ENCODE results near the gene KRT37.
"Not testable (repeated sequence)": the region's sequence is repeated elsewhere in the genome, so short reads cannot be mapped to it uniquely, and the experiment has no call there.

The KRT37 gene

DNA sequence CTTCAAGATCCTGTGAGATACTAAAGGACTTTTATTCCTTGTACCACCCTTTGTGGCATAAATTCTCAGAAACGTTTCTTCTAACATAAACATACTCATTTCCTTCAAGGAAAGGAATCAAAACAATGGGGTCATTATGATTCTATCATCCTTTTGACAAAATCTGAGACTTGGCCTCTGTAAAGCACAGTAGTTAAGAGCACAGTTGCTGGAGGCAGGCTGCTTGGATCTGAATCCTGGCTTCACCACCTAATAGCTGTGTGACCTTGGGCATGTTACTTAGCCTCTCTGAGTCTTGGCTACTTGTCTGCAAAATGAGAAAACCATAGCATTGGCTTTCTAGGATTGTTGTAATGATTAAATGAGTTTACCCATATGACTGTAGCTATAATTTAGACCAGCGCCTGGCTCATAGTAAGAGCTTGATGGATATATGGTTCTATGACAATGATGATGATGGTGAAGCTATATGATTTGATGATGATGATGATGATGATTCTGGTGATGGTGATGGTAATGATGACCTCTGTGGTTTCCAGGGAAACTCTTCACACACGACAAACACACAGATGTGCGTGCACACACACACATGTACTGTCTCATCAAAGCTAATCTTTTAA, 20.9 kb downstream of the KRT37 start:
- DNase-seq: no peak

DNA sequence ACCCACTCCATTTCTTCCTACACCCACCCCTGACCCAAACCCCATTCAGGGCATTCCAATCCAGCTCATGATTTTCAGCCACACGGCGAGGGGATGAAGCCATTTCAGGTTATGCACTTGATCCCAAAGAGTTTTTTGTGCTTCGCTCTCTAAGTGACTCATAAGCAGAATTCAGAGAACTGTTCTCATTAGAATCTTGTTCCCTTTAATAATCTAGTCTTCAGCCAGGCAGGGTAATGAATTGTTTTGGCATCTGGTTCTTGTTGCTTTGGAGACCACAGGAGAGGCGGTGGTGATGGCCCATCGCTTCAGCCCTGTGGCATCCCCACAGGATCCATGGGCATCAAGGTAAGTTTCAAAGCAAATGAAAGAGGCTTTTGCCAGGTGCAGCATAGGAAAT, 22.2 kb downstream of the KRT37 start:
- DNase-seq: no peak

DNA sequence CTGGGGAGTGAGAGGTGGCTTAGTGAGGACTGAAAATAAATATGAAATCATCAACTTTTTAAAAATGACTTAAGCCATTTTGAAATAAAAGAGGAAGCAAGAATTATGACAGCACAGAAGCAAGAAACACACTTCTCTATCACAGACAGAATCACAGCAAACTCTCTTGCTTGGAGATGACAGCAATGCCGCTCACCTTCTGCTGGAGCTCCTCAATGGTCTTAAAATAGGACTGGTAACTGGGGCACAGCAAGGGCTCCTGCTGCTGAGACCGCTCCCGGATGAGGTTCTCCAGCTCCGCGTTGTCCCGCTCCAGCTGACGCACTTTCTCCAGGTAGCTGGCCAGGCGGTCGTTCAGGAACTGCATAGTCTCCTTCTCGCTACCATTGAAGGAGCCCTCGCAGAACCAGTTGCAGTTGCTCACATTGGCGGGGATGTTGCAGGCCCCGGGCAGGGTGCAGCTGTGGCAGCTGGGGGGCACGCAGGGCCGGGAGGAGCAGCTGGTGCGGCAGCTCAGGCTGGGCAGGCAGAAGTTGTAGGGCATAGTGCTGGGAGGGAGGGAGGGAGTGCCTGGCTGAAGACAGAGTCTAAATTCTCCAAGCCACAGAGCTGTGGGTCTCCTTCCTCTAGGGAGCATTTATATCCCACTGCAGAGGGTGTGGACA, 27.3 kb downstream of the KRT37 start, which contains the start of gene KRT31:
KRT31 (minus strand) TSS at position 613 of the 665 bp plus-strand sequence; CDS start at position 544, 69 bp downstream.
- no peak for DNase-seq

DNA sequence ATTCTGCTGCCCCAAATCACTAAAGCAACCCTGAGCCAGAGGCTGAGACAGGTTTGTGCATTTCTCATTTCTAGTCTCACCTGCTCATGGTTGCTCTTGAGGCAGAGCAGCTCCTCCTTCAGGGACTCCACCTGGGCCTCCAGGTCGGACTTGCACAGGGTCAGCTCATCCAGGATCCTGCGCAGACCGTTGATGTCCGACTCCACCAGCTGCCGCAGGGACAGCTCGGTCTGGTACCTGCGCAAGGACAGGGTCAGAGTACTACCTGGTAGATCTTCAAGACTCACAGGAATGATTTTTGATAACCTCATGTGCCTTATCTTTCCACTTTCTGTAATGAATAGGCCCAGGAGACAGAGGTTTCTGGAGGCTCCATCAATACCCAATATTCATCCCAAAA, 28.0 kb downstream of the KRT37 start:
- no peak for DNase-seq

DNA sequence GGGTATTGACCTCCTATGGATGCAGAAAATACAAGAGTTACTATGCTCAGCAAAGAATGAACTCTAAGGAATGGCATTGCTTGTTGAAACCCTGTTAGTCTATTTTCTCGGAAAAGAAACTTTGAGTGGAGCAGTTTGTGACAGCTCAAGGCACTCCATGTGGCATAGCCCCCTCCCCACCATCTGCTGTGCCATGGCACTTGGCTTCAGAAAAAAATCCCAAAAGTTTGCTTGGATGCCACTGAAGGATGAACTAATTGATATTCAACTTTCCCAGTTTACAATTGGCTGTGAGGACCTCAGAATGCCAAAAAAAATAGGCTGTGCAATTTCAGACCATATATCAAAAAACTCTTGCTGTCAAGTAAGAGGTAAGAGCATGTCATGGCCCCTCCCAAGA, 28.8 kb downstream of the KRT37 start:
- no peak for DNase-seq

DNA sequence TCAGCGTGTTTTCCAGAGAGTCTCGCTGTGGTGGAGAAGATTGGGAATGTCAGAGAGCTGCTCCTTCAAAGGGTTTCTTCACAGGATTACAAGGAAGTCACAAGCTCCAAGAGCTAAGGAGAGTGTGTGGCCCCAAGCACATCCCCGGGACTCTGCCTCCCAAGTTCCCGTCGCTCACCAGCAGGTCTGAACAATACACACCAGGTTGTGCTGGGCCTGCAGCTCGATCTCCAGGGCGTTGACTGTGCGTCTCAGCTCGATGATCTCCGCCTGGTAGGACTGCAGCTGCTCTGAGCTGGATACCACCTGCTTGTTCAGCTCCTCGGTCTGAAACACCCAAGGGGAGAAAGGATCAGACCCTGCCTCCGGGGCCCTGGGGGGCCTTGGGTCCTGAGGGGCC, 29.3 kb downstream of the KRT37 start:
- not testable (repeated sequence) for DNase-seq

DNA sequence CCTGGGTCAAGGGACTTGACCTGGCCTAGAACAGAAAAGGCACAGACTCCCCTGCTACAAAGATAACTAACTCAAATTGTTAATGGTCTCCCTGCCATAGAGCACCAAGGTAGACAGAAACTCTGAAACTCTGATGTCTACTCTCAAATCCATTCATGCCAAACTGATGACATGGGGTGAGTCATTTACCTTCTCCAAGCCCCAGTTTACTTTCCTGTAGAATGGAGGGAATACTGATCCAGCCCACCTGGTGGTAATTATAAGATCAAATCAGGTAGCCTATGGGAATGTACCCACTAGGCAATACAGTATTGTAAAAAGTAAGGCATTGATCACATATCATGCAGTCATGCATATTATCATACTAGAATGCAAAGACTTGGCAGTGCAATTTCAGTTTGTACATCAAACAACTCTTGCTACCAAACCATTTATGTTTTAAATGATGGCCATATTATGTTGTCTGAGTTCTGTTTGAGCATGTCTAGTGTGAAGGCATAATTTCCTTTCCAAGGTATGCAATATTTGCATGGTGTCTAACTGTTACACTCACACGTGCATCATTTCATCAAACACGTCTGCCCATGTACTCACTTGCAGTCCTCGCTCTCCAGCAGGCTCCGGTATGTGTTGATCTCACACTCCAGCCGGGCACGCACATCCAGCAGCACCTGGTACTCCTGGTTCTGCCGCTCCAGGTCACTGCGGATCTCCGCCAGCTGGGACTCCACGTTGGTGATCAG, 30.0 kb downstream of the KRT37 start:
- DNase-seq: no peak

DNA sequence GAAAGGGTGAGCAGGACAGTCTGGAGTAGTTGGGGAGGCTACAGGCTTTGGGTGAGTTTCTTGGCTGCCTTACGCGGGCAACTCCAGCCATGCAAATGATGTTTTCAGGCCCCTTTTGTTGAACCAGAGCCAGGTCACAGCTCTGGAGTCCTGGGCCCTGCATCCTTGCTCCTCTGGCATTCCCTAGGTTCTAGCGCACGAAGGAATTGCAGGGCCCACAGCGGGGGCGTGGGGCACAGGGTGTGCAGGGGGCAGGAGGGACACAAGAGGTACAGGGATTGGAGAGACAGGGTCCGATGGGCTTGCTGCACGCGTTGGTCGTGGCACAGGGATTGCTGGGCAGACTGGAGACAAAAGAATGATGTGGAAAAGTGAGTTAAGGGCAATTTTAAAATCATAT, 30.6 kb downstream of the KRT37 start:
- no peak for DNase-seq

DNA sequence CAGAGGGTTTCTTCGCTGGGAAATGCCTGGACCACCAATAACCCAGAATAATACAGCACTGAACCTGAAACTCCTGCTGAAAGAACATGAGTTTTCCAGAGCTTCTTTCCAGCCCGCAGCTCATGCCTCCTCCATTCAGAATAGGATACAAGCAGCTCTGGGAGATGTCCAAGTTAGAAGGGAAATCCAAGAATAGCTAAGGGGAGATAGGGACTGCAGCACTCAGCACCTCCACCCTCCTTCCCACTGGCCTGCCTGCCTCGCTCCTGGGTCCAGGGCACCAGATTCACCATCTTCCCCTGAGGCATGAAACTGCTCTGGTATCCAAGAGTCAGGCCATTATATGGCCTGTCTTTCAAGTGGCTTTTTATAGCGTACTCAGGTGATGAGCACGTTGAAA, 31.1 kb downstream of the KRT37 start:
- no peak for DNase-seq

DNA sequence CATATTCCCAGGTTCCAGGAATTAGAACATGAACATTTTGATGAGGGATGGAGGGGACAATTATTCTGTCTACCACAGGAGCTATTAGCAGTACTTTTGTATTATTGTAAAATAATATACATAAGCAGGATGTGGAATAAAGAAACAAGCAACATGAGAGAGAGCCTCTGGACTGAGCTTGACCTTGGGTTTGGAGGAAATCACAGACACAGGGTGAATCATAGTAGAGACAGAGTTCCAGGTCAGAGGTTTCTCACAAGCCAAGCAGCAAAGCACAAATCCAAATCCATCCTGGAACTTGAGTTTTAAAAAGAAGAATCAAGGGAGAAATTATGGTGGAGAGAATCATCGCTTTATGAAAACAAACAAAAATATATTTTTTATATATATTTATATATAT, 32.1 kb downstream of the KRT37 start:
- no peak for DNase-seq

DNA sequence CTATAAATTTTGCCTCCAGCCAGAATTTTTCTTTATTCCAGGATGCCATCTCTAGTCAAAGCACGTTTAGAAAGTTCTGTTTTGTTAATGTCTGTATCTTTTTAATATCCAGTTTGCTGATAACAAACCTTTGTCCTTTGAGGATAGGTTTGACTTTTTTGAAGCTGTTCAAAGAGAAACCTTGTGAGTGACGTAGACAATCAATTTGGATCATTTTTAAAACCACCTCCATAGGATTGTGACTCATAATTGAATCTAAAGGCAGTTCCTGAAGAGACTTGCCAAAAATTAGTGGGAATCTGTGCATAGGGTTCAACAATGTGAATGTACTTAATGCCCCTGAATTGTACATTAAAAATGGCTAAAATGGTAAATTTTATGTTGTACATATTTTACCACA, 32.9 kb downstream of the KRT37 start:
- no peak for DNase-seq

DNA sequence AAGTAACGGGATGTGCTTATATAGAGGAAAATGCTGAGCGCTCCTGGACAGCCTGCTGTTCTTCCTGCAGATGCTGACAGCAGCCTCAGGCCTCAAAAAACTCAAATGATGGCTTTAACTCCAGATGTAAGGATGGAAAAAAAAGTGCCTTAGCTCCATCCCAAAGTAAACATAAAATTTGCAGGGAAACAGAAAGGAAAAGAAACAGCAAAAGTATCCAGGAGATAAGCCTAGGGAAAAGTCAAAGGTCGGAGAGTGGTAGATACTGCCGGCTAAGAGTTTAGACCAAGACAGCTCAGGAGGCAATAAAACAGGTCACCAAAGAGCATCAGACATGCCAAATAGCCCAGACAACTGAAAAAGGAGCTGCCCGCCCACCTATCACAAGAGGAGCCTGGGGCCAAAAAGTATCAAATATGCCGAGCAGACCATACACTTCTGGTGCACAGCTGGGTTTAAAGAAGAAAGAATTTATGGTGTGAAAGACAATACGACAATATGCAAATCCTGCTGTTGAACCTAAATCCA, 33.9 kb downstream of the KRT37 start:
- DNase-seq: no peak

DNA sequence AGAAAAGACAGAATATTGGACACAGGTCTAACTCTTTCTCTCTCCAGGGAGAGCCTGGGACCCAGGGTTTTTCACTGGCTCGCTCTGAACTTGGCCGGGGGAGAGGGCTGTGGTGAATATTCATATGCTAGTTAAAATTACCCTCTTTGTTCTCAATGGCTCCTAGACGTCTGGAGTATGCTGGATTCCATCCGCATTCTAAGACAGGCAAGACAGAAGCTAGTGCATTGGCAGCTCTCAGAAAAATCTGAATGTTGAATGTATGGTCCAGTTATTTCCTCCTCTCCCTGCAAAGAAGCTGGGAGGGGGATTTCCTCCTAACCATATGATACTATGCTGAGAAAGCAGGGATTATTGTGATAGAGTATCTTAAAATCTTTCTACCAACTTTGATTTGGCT, 36.7 kb downstream of the KRT37 start:
- no peak for DNase-seq

DNA sequence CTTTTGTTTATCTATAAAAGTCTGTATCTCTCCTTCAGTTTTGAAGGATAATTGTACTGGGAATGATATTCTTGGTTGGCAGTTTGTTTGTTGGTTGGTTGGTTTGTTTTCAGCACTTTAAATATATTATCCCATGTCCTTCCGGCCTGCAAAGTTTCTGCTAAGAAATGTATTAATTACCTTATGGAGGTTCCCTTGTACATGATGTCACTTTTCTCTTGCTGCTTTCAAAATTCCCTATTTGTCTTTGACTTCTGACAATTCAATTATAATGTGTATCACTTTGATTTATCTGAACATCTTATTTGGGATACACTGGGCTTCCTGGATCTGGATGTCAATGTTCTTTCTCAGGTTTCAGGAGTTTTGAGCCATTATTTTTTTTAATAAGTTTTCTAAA, 38.2 kb downstream of the KRT37 start:
- no peak for DNase-seq

DNA sequence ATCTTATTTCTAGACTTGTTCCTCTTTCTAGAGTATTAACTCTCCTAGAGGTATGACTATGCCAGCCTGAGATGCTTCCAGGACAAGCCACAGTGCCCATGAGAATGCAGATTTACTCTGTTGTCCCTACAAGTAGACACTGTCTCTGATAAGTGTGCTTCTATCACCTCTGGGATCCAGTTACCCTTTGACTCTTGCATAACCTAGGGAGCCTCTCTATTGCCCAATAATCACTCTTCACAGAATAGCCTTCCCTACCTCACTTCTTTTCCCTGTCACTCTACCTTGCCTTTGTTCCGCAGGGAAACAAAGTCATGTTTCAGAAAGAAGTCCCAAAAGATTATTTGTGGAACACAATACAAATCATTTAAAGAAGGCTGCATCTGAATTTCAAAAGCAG, 40.7 kb downstream of the KRT37 start:
- no peak for DNase-seq

DNA sequence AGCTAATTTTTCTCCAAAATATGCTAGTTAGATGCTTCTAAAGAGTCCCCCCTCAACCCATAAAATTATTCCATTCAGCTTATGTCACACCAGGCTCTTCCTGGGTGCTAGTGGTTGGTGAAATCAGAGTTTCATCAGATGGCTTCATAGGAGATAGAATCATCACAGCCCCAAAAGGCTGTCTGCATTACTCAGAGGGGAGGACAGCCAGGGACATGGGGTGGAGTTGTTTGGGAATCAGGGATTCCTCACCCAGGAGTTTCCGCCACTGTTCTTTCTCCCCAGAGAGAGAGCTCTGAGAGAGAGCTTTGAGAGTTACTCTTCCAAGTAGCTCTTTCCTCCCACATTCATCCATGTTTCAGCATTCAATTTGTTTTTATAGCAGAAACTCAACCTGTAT, 42.0 kb downstream of the KRT37 start:
- DNase-seq: no peak

DNA sequence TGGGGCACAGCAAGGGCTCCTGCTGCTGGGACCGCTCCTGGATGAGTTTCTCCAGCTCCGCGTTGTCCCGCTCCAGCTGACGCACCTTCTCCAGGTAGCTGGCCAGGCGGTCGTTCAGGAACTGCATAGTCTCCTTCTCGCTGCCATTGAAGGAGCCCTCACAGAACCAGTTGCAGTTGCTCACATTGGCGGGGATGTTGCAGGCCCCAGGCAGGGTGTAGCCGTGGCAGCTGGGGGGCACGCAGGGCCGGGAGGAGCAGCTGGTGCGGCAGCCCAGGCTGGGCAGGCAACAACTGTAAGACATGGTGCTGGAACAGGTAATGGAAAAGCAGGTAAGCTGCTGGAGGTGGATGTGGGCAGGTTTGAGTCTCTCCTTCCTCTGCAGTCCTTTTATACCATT, 42.4 kb downstream of the KRT37 start, which contains the start of gene KRT34:
KRT34 (minus strand) TSS at position 364 of the 400 bp plus-strand sequence; CDS start at position 304, 60 bp downstream.
- DNase-seq: not testable (repeated sequence)

DNA sequence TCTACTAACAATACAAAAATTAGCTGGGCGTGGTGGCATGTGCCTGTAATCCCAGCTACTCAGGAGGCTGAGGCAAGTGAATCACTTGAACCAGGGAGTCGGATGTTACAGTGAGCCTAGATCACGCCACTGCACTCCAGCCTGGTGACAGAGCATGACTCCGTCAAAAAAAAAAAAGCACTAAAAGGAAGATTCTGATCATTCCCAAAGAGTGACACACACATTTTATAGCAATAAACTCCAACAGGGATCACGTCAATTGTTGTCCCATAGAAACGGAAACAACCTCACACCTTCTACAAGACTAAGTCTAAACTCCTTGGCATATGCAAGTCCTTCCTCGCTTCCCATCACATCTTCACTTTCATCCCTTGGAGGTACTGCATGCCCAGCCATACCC, 44.3 kb downstream of the KRT37 start:
- DNase-seq: not testable (repeated sequence)

DNA sequence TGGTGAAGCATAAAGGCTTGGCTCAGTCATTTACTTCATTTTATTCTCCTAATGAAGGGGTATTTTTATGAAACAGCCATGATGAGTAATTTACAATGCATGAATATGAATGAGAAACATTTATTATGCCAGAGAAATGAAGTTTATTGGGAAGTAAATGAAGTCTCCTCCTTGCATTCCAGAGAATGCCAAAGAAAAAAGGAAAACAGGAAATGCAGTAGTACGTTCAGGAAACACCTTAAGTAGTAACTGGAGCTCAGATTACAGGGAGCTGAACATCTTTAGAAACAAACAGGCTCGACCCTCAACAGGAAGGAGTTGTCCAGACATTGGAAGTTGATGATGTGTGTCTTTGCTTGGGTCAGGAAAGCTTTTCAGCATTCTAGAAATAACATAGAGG, 46.8 kb downstream of the KRT37 start:
- DNase-seq: no peak

Data from SHP77 treated with DMSO at 0.1 percent for 48 hours (cell line).